ENCODE results near the gene ZNF333. TPM values are rescaled to one million over a fixed set of nuclear protein-coding genes. Genes with fewer than 3 reads are reported as not detected.

Gene ZNF333
- total and polyA plus RNA-seq, 7 donors: 1.8 to 55.4 (median 27.2) TPM

DNA sequence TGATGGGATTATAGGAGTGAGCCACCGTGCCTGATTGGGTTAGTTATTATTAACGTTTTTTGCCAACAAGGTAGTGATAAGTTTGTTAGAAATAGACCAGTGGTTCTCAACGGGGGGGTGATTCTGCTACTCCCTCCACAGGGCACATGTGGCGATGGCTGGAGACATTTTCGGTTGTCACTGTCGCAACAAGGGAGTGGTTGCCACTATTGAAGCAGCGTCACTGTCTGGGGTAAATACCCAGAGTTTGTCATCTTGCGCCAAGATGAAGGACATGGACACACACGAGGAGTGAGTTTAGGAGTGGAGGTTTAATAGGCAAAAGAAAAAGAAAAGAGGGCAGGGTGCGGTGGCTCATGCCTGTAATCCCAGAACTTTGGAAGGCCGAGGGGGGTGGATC is 34.1 kb upstream of the ZNF333 start:
- TF ChIP-seq POLR2AphosphoS5 (IDR thresholded peaks at IDR 0.05): no peak
- TF ChIP-seq EP300 (IDR thresholded peaks at IDR 0.05): no peak
- no peak for TF ChIP-seq POLR2A (IDR thresholded peaks at IDR 0.05)
- no peak for TF ChIP-seq CTCF (IDR thresholded peaks at IDR 0.05)
- H3K27me3 ChIP-seq: no peaks in the 10 kb centered on the region
- H3K4me3 ChIP-seq: no peak overlapping the region
- no peaks in the 10 kb centered on the region for H3K4me1 ChIP-seq
- DNase-seq: no peak
- H3K36me3 ChIP-seq: no peaks in the 10 kb centered on the region
- WGBS, 2 donors: 71 to 80% methylated on average over 11 of the region's 11 CpGs
- intact Hi-C loops (cut with DNase I): no loop called here
- H3K27ac ChIP-seq: no peak overlapping the region
- H3K9me3 ChIP-seq: no peaks in the 10 kb centered on the region

DNA sequence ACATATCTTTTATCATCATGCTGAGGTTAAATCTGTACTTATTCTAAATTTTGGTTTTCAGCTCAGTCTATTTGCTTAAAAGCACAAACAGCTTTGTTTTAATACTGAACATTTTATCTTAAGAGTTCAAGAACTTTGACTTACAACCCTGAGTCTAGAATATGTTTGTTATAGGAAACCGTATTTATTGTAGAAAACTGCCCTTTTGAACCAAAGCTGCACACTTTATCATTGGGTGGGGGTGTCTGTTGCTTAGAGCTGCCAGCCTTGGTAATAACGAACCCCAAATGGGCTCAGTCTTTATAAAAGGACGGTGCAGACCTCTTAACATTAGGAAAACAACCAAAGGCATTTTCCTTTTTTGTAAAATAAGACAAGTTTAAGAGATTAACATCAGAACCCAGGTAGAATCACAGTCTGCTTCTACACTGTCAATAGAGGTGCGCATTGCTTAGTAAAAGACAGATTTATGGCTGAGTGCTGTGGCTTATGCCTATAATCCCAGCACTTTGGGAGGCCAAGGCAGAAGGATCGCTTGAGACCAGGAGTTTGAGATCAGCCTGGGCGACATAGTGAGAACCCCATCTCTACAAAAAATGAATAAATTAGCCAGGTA is 29.9 kb upstream of the ZNF333 start:
- WGBS, 2 donors: 27 to 71% methylated on average over 6 of the region's 6 CpGs
- no peaks in the 10 kb centered on the region for H3K9me3 ChIP-seq
- H3K27ac ChIP-seq: no peak overlapping the region
- H3K4me1 ChIP-seq: no peaks in the 10 kb centered on the region
- intact Hi-C loops (cut with DNase I): no loop called here
- H3K36me3 ChIP-seq: no peaks in the 10 kb centered on the region
- H3K27me3 ChIP-seq: no peaks in the 10 kb centered on the region
- DNase-seq: no peak
- H3K4me3 ChIP-seq: no peak overlapping the region
- TF ChIP-seq POLR2AphosphoS5 (IDR thresholded peaks at IDR 0.05): no peak
- TF ChIP-seq EP300 (IDR thresholded peaks at IDR 0.05): no peak
- no peak for TF ChIP-seq CTCF (IDR thresholded peaks at IDR 0.05)
- no peak for TF ChIP-seq POLR2A (IDR thresholded peaks at IDR 0.05)

DNA sequence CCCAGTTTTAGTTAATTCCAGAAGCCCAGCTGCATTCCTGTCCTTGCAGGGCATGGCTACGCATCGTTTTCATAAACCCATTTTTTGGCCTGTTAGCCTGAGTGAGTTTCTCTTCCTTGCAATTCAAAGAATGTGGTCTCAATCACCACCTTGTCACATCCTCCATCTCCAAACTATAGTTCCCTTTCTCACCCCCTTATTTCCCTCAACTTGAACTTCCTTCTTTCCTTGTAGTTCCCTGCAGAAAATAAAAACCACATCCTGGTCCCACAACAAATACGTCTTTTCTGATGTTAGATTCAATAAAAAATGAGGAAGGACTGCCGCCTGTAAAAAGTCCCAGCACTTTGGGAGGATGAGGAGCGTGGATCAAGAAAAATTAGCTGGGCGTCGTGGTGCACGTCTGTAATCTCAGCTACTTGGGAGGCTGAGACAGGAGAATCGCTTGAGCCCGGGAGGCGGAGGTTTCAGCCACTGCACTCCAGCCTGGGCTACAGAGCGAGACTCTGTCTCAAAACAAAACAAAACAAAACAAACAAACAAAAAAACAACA is 28.4 kb upstream of the ZNF333 start:
- no peak for TF ChIP-seq POLR2AphosphoS5 (IDR thresholded peaks at IDR 0.05)
- TF ChIP-seq CTCF (IDR thresholded peaks at IDR 0.05): no peak
- no peak for TF ChIP-seq POLR2A (IDR thresholded peaks at IDR 0.05)
- TF ChIP-seq EP300 (IDR thresholded peaks at IDR 0.05): no peak
- H3K27ac ChIP-seq: no peak overlapping the region
- no peaks in the 10 kb centered on the region for H3K27me3 ChIP-seq
- DNase-seq: no peak
- no peak overlapping the region for H3K4me3 ChIP-seq
- H3K4me1 ChIP-seq: no peaks in the 10 kb centered on the region
- WGBS, 2 donors: 55 to 73% methylated on average over 12 of the region's 12 CpGs
- H3K36me3 ChIP-seq: no peaks in the 10 kb centered on the region
- intact Hi-C loops (cut with DNase I): no loop called here
- no peaks in the 10 kb centered on the region for H3K9me3 ChIP-seq

DNA sequence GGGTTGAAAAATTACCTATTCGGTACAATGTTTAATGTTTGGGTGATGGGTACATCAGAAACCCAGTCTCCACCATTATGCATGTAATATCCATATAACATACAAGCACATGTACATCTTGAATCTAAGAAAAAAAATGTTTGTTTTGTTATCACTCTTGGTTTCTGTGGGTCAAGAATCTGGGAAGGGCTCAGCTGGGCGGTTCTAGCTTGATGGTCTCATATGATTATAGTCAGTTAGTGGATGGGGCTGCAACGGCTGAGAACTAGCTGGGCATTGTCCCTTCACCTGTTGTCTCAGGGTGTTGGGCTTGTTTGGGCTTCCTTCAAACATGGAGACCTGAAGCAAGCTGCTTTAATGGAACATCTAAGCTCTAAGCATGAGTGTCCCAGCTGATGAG is 19.9 kb upstream of the ZNF333 start:
- Histone ChIP-seq H3K4me1 (no peaks in the 10 kb centered on the region), H3K27me3 (no peaks in the 10 kb centered on the region), H3K9me3 (peaks cover 0 to 6% (median 3%) of the 10 kb centered on the region in 4 donors), H3K4me3 (no peak overlapping the region), H3K36me3 (no peaks in the 10 kb centered on the region), H3K27ac (no peak overlapping the region)
- TF ChIP-seq EP300 (IDR thresholded peaks at IDR 0.05): no peak
- no peak for TF ChIP-seq POLR2AphosphoS5 (IDR thresholded peaks at IDR 0.05)
- no peak for TF ChIP-seq CTCF (IDR thresholded peaks at IDR 0.05)
- TF ChIP-seq POLR2A (IDR thresholded peaks at IDR 0.05): no peak
- WGBS, 2 donors: 84 to 87% methylated on average over 3 of the region's 3 CpGs
- intact Hi-C loops (cut with DNase I): no loop called here
- DNase-seq: no peak

DNA sequence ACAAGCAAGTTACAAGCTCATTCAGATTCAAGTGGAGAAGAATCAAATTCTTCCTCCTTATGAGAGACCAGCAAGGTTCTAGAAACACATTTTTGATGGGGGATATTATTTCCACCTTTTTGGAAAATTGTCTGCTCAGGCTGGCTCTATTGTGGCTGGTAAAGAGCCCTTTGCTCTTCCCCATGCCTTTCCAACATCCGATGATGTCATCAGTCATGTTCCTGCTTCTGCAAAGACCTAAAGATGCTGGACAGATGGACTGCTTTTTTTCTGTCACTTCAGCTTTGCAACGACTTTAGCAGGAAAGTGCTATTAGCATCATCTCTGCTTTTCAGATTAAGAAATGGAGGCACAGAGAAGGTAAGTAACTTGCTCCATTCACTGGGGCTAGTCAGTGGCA is 19.4 kb upstream of the ZNF333 start:
- Histone ChIP-seq H3K27ac (no peak overlapping the region), H3K27me3 (no peaks in the 10 kb centered on the region), H3K36me3 (no peaks in the 10 kb centered on the region), H3K4me3 (no peak overlapping the region), H3K9me3 (peaks cover 0 to 6% (median 3%) of the 10 kb centered on the region in 4 donors), H3K4me1 (no peaks in the 10 kb centered on the region)
- WGBS, 2 donors: 64 to 74% methylated on average over 2 of the region's 2 CpGs
- DNase-seq: no peak
- intact Hi-C loops (cut with DNase I): no loop called here
- TF ChIP-seq CTCF (IDR thresholded peaks at IDR 0.05): no peak

Data from sigmoid colon (tissue), 7 donors.